ENCODE results near the gene ZNF185.

The ZNF185 gene

DNA sequence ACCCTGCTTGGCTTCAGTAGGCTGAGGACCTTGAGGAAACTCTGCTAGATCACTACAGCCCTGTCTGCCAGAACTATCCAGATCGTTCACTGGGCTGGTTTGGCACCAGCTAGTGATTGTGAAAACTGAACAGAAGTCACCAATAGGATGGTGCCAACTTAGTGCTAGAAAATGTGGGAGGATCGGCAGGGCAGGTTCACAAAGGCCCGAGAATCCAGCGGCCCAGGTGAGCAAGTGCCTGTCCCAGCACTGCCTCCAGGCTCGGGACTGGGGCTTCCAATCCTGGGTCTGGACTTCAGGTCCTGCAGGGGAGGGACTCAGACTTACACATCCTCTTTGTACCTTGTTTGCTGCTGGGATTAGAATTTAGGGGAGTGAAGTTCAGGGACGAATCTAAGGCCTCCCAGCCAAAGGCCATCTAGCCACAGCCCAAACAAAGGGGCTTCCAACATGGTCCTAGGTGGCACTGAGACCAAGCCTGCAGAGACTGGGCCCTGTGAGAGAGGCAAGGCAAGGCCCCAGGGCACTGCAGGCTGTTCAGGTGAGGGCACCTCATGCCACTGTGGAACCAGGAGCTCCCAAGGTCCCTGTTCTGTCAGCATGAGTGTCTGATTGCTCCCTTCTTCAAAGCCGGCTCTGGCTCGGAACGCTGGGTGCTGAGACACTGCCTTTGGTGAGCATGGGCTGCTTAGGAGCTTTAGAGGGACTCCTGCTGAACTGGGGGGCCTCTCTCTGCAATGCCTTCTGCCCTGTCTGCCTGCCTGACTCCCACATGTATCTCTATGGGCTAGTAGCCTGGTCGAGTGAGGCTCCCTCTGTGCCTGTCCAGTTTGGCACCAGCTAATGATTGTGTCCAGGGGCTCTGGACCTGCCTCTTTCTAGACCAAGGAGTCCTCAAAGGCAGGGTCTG is 20.7 kb upstream of the ZNF185 start:
- Histone ChIP-seq H3K27me3 (ENCODE audit: insufficient read depth, low read length, poor library complexity) (no peaks in the 10 kb centered on the region), H3K79me1 (ENCODE audit: low read length) (no peaks in the 10 kb centered on the region), H2BK120ac (ENCODE audit: low read depth, low read length) (no peak overlapping the region), H3K4ac (ENCODE audit: low read depth, low read length) (no peak overlapping the region), H3K18ac (ENCODE audit: low read length) (no peak overlapping the region), H3K4me1 (ENCODE audit: control insufficient read depth, low read depth, low read length) (no peaks in the 10 kb centered on the region), H3K23ac (ENCODE audit: low read length) (no peak overlapping the region), H3K4me2 (ENCODE audit: low read length) (no peak overlapping the region), H4K8ac (ENCODE audit: low read depth, low read length) (no peak overlapping the region), H3K36me3 (ENCODE audit: control insufficient read depth, insufficient read depth, low read length) (no peaks in the 10 kb centered on the region), H3K27ac (ENCODE audit: low read depth, low read length) (no peak overlapping the region), H2BK5ac (ENCODE audit: low read length) (no peak overlapping the region), H3K4me3 (ENCODE audit: low read length) (no peak overlapping the region), H4K5ac (ENCODE audit: low read length) (no peak overlapping the region), H3K56ac (ENCODE audit: low read length) (no peak overlapping the region), H3K9ac (ENCODE audit: low read length) (no peak overlapping the region), H3K79me2 (ENCODE audit: control insufficient read depth, insufficient read depth, low read length) (no peaks in the 10 kb centered on the region), H2BK15ac (replicated peaks; ENCODE audit: low read depth) (no peak overlapping the region), H2AK5ac (ENCODE audit: low read length) (no peak overlapping the region)
- DNase-seq = no peak
- WGBS (ENCODE audit: extremely low coverage, insufficient coverage, low lambda C conversion rate) = no CpG with 5 or more reads among the region's 10 CpGs

DNA sequence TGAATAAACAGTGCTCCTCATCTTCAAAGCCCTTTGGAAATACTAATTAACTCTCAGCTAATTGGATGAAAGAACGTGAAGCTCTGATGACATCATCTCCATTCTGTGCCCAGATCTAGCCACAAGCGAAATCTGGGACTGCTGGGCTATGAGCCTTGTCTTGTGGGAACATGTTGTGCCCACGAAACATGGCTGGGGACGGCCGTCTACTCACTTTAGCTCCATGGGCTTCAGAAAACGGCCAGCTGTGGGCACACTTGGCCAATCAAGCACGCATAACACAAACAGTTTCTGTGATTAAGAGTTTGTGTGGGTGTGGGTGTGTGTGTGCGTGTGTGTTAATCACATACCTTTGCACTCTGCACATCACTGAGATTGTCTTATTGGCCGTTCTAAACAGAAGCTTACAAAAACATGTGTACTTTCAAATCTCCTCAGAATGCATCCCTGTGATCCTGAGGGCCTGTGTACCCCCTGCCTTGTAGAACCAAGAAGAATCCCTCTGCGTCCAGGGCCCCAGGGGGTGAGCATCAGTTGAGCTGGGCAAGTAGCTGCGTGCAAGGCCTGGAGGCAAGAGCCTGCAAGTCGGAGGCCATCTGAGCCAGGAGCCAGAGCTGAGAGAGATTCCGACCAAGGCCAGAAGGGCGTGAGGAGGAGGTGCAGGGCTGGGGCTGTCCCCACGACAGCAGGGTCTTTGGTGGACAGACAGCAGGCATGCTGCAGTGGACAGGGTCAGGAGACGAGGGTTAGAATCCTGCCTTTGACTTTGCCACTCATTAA is 18.7 kb upstream of the ZNF185 start:
- DNase-seq = no peak
- Histone ChIP-seq H3K4ac (ENCODE audit: low read depth, low read length) (no peak overlapping the region), H3K36me3 (ENCODE audit: control insufficient read depth, insufficient read depth, low read length) (no peaks in the 10 kb centered on the region), H4K5ac (ENCODE audit: low read length) (no peak overlapping the region), H3K27me3 (ENCODE audit: insufficient read depth, low read length, poor library complexity) (no peaks in the 10 kb centered on the region), H2BK120ac (ENCODE audit: low read depth, low read length) (no peak overlapping the region), H3K23ac (ENCODE audit: low read length) (no peak overlapping the region), H3K4me2 (ENCODE audit: low read length) (no peak overlapping the region), H2BK15ac (replicated peaks; ENCODE audit: low read depth) (no peak overlapping the region), H3K27ac (ENCODE audit: low read depth, low read length) (no peak overlapping the region), H3K18ac (ENCODE audit: low read length) (no peak overlapping the region), H3K56ac (ENCODE audit: low read length) (no peak overlapping the region), H2BK5ac (ENCODE audit: low read length) (no peak overlapping the region), H2AK5ac (ENCODE audit: low read length) (no peak overlapping the region), H3K79me2 (ENCODE audit: control insufficient read depth, insufficient read depth, low read length) (no peaks in the 10 kb centered on the region), H3K4me1 (ENCODE audit: control insufficient read depth, low read depth, low read length) (no peaks in the 10 kb centered on the region), H4K8ac (ENCODE audit: low read depth, low read length) (no peak overlapping the region), H3K79me1 (ENCODE audit: low read length) (no peaks in the 10 kb centered on the region), H3K9ac (ENCODE audit: low read length) (no peak overlapping the region), H3K4me3 (ENCODE audit: low read length) (no peak overlapping the region)
- no CpG with 5 or more reads among the region's 16 CpGs for WGBS (ENCODE audit: extremely low coverage, insufficient coverage, low lambda C conversion rate)

DNA sequence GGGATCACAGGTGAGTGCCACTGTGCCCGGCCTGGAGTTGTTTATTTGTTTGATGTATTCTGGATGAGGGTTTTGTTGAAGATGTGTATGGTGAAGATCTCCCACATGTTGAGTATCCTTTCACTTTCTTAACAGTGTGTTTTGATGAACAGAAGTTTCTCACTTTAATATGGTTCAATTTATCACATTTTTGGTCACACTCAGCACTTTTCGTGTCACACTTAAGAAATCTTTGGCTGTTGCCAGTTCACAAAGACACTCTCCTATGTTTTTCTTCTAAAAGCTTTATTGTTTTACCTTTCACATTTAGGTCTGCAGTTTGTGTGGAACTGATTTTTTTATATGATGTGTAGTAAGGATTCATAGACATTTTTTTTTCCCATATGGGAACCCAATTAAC is 16.6 kb upstream of the ZNF185 start:
- H3K56ac ChIP-seq (ENCODE audit: low read length) = no peak overlapping the region
- H3K4me1 ChIP-seq (ENCODE audit: control insufficient read depth, low read depth, low read length) = no peaks in the 10 kb centered on the region
- H3K79me2 ChIP-seq (ENCODE audit: control insufficient read depth, insufficient read depth, low read length) = no peaks in the 10 kb centered on the region
- no peak overlapping the region for H3K4ac ChIP-seq (ENCODE audit: low read depth, low read length)
- no peak overlapping the region for H4K8ac ChIP-seq (ENCODE audit: low read depth, low read length)
- no peak for DNase-seq
- no peak overlapping the region for H4K5ac ChIP-seq (ENCODE audit: low read length)
- no peak overlapping the region for H3K4me2 ChIP-seq (ENCODE audit: low read length)
- no peak overlapping the region for H2BK15ac ChIP-seq (replicated peaks; ENCODE audit: low read depth)
- H2BK5ac ChIP-seq (ENCODE audit: low read length) = no peak overlapping the region
- H3K79me1 ChIP-seq (ENCODE audit: low read length) = no peaks in the 10 kb centered on the region
- H3K27me3 ChIP-seq (ENCODE audit: insufficient read depth, low read length, poor library complexity) = no peaks in the 10 kb centered on the region
- H2AK5ac ChIP-seq (ENCODE audit: low read length) = no peak overlapping the region
- H3K9ac ChIP-seq (ENCODE audit: low read length) = no peak overlapping the region
- H2BK120ac ChIP-seq (ENCODE audit: low read depth, low read length) = no peak overlapping the region
- H3K18ac ChIP-seq (ENCODE audit: low read length) = no peak overlapping the region
- no peak overlapping the region for H3K4me3 ChIP-seq (ENCODE audit: low read length)
- no peak overlapping the region for H3K27ac ChIP-seq (ENCODE audit: low read depth, low read length)
- H3K36me3 ChIP-seq (ENCODE audit: control insufficient read depth, insufficient read depth, low read length) = no peaks in the 10 kb centered on the region
- H3K23ac ChIP-seq (ENCODE audit: low read length) = no peak overlapping the region
- no CpG with 5 or more reads among the region's 2 CpGs for WGBS (ENCODE audit: extremely low coverage, insufficient coverage, low lambda C conversion rate)

DNA sequence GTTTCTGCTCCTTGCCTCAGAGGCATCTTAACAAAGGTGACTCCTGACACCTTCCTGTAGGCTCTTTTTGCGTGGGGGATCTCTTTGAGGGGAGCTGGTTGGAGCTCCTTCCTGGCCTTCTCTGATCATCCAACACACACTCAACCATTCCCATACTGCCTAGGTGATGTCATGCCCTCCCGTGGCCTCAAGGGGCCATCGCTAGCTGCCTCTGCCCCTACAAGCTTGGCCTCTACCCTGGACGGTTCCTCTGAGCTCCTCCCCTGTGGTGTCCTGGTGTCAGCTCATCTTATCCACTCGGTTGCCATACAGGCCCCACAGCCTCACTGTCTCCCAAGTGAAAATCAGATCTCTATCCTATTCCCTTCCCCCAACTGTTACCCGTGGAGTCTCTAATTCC is 13.7 kb upstream of the ZNF185 start:
- Histone ChIP-seq H2BK120ac (ENCODE audit: low read depth, low read length) (no peak overlapping the region), H3K4ac (ENCODE audit: low read depth, low read length) (no peak overlapping the region), H4K5ac (ENCODE audit: low read length) (no peak overlapping the region), H3K27ac (ENCODE audit: low read depth, low read length) (no peak overlapping the region), H3K36me3 (ENCODE audit: control insufficient read depth, insufficient read depth, low read length) (no peaks in the 10 kb centered on the region), H2BK5ac (ENCODE audit: low read length) (no peak overlapping the region), H3K23ac (ENCODE audit: low read length) (no peak overlapping the region), H3K4me2 (ENCODE audit: low read length) (no peak overlapping the region), H3K27me3 (ENCODE audit: insufficient read depth, low read length, poor library complexity) (no peaks in the 10 kb centered on the region), H3K56ac (ENCODE audit: low read length) (no peak overlapping the region), H3K79me2 (ENCODE audit: control insufficient read depth, insufficient read depth, low read length) (no peaks in the 10 kb centered on the region), H2BK15ac (replicated peaks; ENCODE audit: low read depth) (no peak overlapping the region), H3K79me1 (ENCODE audit: low read length) (no peaks in the 10 kb centered on the region), H3K4me3 (ENCODE audit: low read length) (no peak overlapping the region), H2AK5ac (ENCODE audit: low read length) (no peak overlapping the region), H3K9ac (ENCODE audit: low read length) (no peak overlapping the region), H4K8ac (ENCODE audit: low read depth, low read length) (no peak overlapping the region), H3K4me1 (ENCODE audit: control insufficient read depth, low read depth, low read length) (no peaks in the 10 kb centered on the region), H3K18ac (ENCODE audit: low read length) (no peak overlapping the region)
- peak; percentile 73 for DNase-seq
- no CpG with 5 or more reads among the region's 6 CpGs for WGBS (ENCODE audit: extremely low coverage, insufficient coverage, low lambda C conversion rate)

DNA sequence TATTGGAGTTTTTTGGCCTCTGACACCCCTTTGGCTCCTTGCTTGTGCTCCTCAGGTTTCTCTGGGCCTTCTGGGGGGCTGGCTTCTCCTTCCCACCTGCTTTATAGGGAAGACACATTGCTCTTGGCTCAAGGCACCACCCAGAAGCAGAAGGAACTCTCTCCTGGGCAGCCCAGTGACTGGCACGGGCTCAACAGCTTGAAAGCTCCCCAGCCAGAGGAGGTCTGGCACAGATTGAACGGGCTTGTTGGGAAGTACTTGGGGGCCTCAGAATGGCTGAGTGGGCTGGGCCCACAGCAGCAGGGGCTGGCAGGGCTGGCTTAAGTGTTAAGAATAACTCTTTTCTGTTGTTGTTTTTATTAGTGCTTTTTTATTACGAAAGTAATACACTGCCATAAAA is 11.2 kb upstream of the ZNF185 start:
- Histone ChIP-seq H3K23ac (ENCODE audit: low read length) (peak overlapping the region; percentile 24), H3K36me3 (ENCODE audit: control insufficient read depth, insufficient read depth, low read length) (no peaks in the 10 kb centered on the region), H3K79me1 (ENCODE audit: low read length) (no peaks in the 10 kb centered on the region), H2BK15ac (replicated peaks; ENCODE audit: low read depth) (no peak overlapping the region), H2BK5ac (ENCODE audit: low read length) (no peak overlapping the region), H3K27me3 (ENCODE audit: insufficient read depth, low read length, poor library complexity) (no peaks in the 10 kb centered on the region), H2BK120ac (ENCODE audit: low read depth, low read length) (no peak overlapping the region), H3K18ac (ENCODE audit: low read length) (no peak overlapping the region), H3K27ac (ENCODE audit: low read depth, low read length) (no peak overlapping the region), H3K79me2 (ENCODE audit: control insufficient read depth, insufficient read depth, low read length) (no peaks in the 10 kb centered on the region), H3K9ac (ENCODE audit: low read length) (no peak overlapping the region), H3K4me3 (ENCODE audit: low read length) (no peak overlapping the region), H4K5ac (ENCODE audit: low read length) (no peak overlapping the region), H2AK5ac (ENCODE audit: low read length) (no peak overlapping the region), H4K8ac (ENCODE audit: low read depth, low read length) (no peak overlapping the region), H3K56ac (ENCODE audit: low read length) (no peak overlapping the region), H3K4ac (ENCODE audit: low read depth, low read length) (no peak overlapping the region), H3K4me1 (ENCODE audit: control insufficient read depth, low read depth, low read length) (no peaks in the 10 kb centered on the region), H3K4me2 (ENCODE audit: low read length) (no peak overlapping the region)
- WGBS (ENCODE audit: extremely low coverage, insufficient coverage, low lambda C conversion rate) = no CpG with 5 or more reads among the region's 3 CpGs
- no peak for DNase-seq

Data from mesendoderm (in vitro differentiated cells).